ENCODE results near the gene GRHL3. TPM values are rescaled to one million over a fixed set of nuclear protein-coding genes. Genes with fewer than 3 reads are reported as not detected.

GRHL3 gene
- not detected in 2 replicates for total RNA-seq

DNA sequence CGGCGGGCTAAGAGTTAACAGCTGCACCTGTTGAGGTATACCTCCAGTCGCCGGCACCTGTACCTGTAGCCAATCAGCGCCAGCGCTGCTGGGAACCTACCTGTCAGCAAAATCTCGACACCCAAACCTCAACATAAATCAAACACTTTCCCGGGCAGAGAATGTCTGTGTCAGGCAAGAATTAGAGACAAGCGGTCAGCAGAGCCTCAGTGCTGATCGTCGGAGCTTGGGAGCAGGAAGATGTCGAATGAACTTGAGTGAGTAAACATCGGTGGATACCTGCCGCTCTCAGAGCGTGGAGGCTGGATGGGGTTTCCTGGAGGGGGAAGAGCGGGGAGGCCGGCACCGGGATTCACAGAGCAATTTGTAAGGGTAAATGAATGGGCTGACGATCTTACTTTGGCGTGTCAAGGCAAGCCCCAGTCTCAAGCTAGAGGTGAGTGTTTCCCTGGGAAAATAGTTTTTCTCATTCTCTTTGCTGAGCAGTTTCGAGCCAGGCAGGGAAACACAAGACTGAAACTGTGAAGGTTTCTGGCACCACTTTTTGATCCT lies at the start of gene GRHL3:
Gene GRHL3 (plus strand): TSS at position 46 of the 552 bp plus-strand sequence. CDS start 195 bp downstream, at position 241.

Other genes with a start within 250 kb of the GRHL3 start
- under 0.01 TPM in 1 of 2 replicates, not detected in the other for gene MYOM3, start 207.2 kb upstream of the GRHL3 start, total RNA-seq
- 0.09 TPM in 1 of 2 replicates, not detected in the other for gene IL22RA1, start 176.2 kb upstream of the GRHL3 start, total RNA-seq
- not detected in 2 replicates for gene IFNLR1, start 132.1 kb upstream of the GRHL3 start, total RNA-seq
- gene STPG1, start 94.4 kb downstream of the GRHL3 start, total RNA-seq = 2.0 and 4.6 TPM in 2 replicates
- 34.3 and 42.7 TPM in 2 replicates for gene NIPAL3, start 96.4 kb downstream of the GRHL3 start, total RNA-seq
- 2.3 and 4.7 TPM in 2 replicates for gene RCAN3, start 183.5 kb downstream of the GRHL3 start, total RNA-seq
- gene NCMAP, start 236.7 kb downstream of the GRHL3 start, total RNA-seq = not detected in 2 replicates